GM18526 (cell line): ENCODE data around the gene NMRK2.

Source experiments
- POLR2A ChIP-seq: IDR thresholded peaks from 3 replicates; pipeline ENCODE4 v1.6.1; 2011; ENCODE audit not compliant: insufficient read length; ENCODE audit errors: extremely low read depth

Gene NMRK2

GRCh38 chr19:3976495-3977241 lies 43.8 kb downstream of the NMRK2 start:
- TF ChIP-seq POLR2A: no peak

- no peak for TF ChIP-seq POLR2A
Observed at GRCh38 chr19:3977242-3978143, 44.6 kb downstream of the NMRK2 start.

GRCh38 chr19:3978145-3978544 lies 45.3 kb downstream of the NMRK2 start:
- no peak for TF ChIP-seq POLR2A

- no peak for TF ChIP-seq POLR2A
Observed at GRCh38 chr19:3979289-3979673, 46.4 kb downstream of the NMRK2 start.

GRCh38 chr19:3979674-3980352 lies 46.9 kb downstream of the NMRK2 start:
- TF ChIP-seq POLR2A: peak; percentile 28

GRCh38 chr19:3980353-3981251 lies 47.7 kb downstream of the NMRK2 start:
- TF ChIP-seq POLR2A: peak; percentile 7

GRCh38 chr19:3981373-3981735 lies 48.5 kb downstream of the NMRK2 start:
- TF ChIP-seq POLR2A: no peak

- peak; percentile 5 for TF ChIP-seq POLR2A
Observed at GRCh38 chr19:3981736-3982681, 49.1 kb downstream of the NMRK2 start.

- TF ChIP-seq POLR2A: no peak
Observed at GRCh38 chr19:3982701-3983541, 50.1 kb downstream of the NMRK2 start.

GRCh38 chr19:3983542-3983914 lies 50.7 kb downstream of the NMRK2 start:
- no peak for TF ChIP-seq POLR2A

GRCh38 chr19:3983936-3984583 lies 51.2 kb downstream of the NMRK2 start:
- TF ChIP-seq POLR2A: peak; percentile 26

GRCh38 chr19:3984584-3984907 lies 51.7 kb downstream of the NMRK2 start:
- TF ChIP-seq POLR2A: no peak
